ENCODE measurements around the gene CAMKMT.
"Not testable (repeated sequence)": the region's sequence is repeated elsewhere in the genome, so short reads cannot be mapped to it uniquely, and the experiment has no call there.

GRCh38 chr2:44385226-44385625 is 23.5 kb downstream of the CAMKMT start:
- TF ChIP-seq CTCF, POLR2A (IDR thresholded peaks at IDR 0.05): not testable (repeated sequence)
